OCI-LY1 (cell line): ENCODE measurements around the gene NRSN2.

Experiments used
- EZH2 ChIP-seq: fragments of 200-600 bp; sonication (generic), shearing (Covaris generic); IDR thresholded peaks from 2 replicates; pipeline ENCODE4 v1.8.0; 2017; ENCODE audit warnings: borderline replicate concordance, mixed run types, mild to moderate bottlenecking, antibody characterized with exemption, low read length, moderate library complexity, mixed read lengths
- TF ChIP-seq, protein P1 (sequence below): fragments of 200-600 bp; sonication (generic), shearing (Covaris generic); IDR thresholded peaks from 2 replicates; pipeline ENCODE4 v1.5.1; 2017; ENCODE audit warnings: mild to moderate bottlenecking, antibody characterized with exemption, low read length, moderate library complexity, mixed read lengths

DNA sequence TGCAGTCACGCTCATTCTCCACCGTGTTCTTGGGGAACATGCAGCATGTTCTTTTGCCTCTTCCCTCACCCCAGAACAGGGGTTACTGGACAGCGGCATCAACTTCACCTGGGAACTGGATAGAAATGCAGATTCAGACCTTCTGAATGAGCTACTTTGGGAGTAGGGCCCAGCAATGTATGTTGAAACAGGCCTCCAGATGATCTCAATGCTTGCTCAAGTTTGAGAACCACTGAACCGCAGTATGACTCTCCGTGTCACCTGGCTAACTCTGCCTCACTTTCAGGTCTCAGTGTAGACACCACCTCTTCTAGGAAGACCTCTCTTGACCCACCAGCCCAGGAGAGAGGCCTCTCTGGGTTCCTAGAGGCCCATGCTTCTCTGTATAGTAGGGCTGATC, 38.5 kb downstream of the NRSN2 start:
- TF ChIP-seq, protein P1, sequence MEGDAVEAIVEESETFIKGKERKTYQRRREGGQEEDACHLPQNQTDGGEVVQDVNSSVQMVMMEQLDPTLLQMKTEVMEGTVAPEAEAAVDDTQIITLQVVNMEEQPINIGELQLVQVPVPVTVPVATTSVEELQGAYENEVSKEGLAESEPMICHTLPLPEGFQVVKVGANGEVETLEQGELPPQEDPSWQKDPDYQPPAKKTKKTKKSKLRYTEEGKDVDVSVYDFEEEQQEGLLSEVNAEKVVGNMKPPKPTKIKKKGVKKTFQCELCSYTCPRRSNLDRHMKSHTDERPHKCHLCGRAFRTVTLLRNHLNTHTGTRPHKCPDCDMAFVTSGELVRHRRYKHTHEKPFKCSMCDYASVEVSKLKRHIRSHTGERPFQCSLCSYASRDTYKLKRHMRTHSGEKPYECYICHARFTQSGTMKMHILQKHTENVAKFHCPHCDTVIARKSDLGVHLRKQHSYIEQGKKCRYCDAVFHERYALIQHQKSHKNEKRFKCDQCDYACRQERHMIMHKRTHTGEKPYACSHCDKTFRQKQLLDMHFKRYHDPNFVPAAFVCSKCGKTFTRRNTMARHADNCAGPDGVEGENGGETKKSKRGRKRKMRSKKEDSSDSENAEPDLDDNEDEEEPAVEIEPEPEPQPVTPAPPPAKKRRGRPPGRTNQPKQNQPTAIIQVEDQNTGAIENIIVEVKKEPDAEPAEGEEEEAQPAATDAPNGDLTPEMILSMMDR = no peak
- TF ChIP-seq EZH2 = no peak
